ENCODE measurements around the gene WNT10A.

- no peak for TF ChIP-seq GATA2 (IDR thresholded peaks at IDR 0.05; ENCODE audit: low read depth, low read length)
- TF ChIP-seq GATA3 (IDR thresholded peaks at IDR 0.05; ENCODE audit: low read depth, low read length) = no peak
These were observed 6.4 kb downstream of the WNT10A start for GRCh38 chr2:218887079-218887478.

Measured in SH-SY5Y (cell line).